Measurements from ENCODE around the gene MYEF2. TPM values are rescaled to one million over a fixed set of nuclear protein-coding genes. Genes with fewer than 3 reads are reported as not detected.

The MYEF2 gene
- total RNA-seq, 1 experiment from 2014 or later, result 112 TPM

- H3K9me3 ChIP-seq (ENCODE audit: low read depth, low read length, poor library complexity, severe bottlenecking), result no peaks in the 10 kb centered on the region
- ChIA-PET POLR2A (ENCODE audit: low non-redundant PET) (no interaction called here), CTCF (no interaction called here)
- no peak overlapping the region for H3K4me3 ChIP-seq (ENCODE audit: low read depth, low read length, poor library complexity, severe bottlenecking)
- TF ChIP-seq CTCF (conservative IDR thresholded peaks at IDR 0.05; ENCODE audit: low read depth, low read length), result no peak
- H3K27ac ChIP-seq (ENCODE audit: low read depth, low read length, poor library complexity, severe bottlenecking), result no peak overlapping the region
- DNase-seq (ENCODE audit: low spot score), result no peak
- intact Hi-C loops (cut with micrococcal nuclease; ENCODE audit: unreplicated experiment), result no loop called here
- H3K4me1 ChIP-seq (ENCODE audit: insufficient read depth, low read length, poor library complexity, severe bottlenecking), result no peaks in the 10 kb centered on the region
- H3K27me3 ChIP-seq (replicated peaks; ENCODE audit: insufficient read depth, low read depth, low read length, poor library complexity), result no peaks in the 10 kb centered on the region
- no TSS peak for BruUV-seq (replicated peaks)
- peaks cover 25% of the 10 kb centered on the region for H3K36me3 ChIP-seq (ENCODE audit: insufficient read depth, low read length, poor library complexity, severe bottlenecking)
Observed at GRCh38 chr15:48143856-48144255, 34.2 kb downstream of the MYEF2 start.

- POLR2A ChIA-PET (ENCODE audit: low non-redundant PET), result no interaction called here
Observed at GRCh38 chr15:48132874-48133273, 45.2 kb downstream of the MYEF2 start.

GRCh38 chr15:48131324-48131723 is 46.8 kb downstream of the MYEF2 start:
- DNase-seq (ENCODE audit: low spot score), result no peak
- Histone ChIP-seq H3K4me3 (ENCODE audit: low read depth, low read length, poor library complexity, severe bottlenecking) (no peak overlapping the region), H3K27ac (ENCODE audit: low read depth, low read length, poor library complexity, severe bottlenecking) (no peak overlapping the region), H3K36me3 (ENCODE audit: insufficient read depth, low read length, poor library complexity, severe bottlenecking) (no peaks in the 10 kb centered on the region), H3K4me1 (ENCODE audit: insufficient read depth, low read length, poor library complexity, severe bottlenecking) (no peaks in the 10 kb centered on the region), H3K27me3 (replicated peaks; ENCODE audit: insufficient read depth, low read depth, low read length, poor library complexity) (no peaks in the 10 kb centered on the region), H3K9me3 (ENCODE audit: low read depth, low read length, poor library complexity, severe bottlenecking) (no peaks in the 10 kb centered on the region)
- ChIA-PET POLR2A (ENCODE audit: low non-redundant PET) (no interaction called here), CTCF (no interaction called here)
- TF ChIP-seq EZH2 (IDR thresholded peaks at IDR 0.05; ENCODE audit: borderline replicate concordance, low read depth, low read length, poor library complexity, severe bottlenecking), result no peak
- TF ChIP-seq CTCF (conservative IDR thresholded peaks at IDR 0.05; ENCODE audit: low read depth, low read length), result no peak
- no TSS peak for BruUV-seq (replicated peaks)
- intact Hi-C loops (cut with micrococcal nuclease; ENCODE audit: unreplicated experiment), result no loop called here

More at GRCh38 chr15:48132874-48133273, 45.2 kb downstream of the MYEF2 start:
- intact Hi-C loops (cut with micrococcal nuclease; ENCODE audit: unreplicated experiment), result no loop called here
- no peaks in the 10 kb centered on the region for H3K4me1 ChIP-seq (ENCODE audit: insufficient read depth, low read length, poor library complexity, severe bottlenecking)
- no peaks in the 10 kb centered on the region for H3K36me3 ChIP-seq (ENCODE audit: insufficient read depth, low read length, poor library complexity, severe bottlenecking)
- no peaks in the 10 kb centered on the region for H3K27me3 ChIP-seq (replicated peaks; ENCODE audit: insufficient read depth, low read depth, low read length, poor library complexity)
- H3K27ac ChIP-seq (ENCODE audit: low read depth, low read length, poor library complexity, severe bottlenecking), result no peak overlapping the region
- TF ChIP-seq CTCF (conservative IDR thresholded peaks at IDR 0.05; ENCODE audit: low read depth, low read length), result no peak
- no peak for TF ChIP-seq EZH2 (IDR thresholded peaks at IDR 0.05; ENCODE audit: borderline replicate concordance, low read depth, low read length, poor library complexity, severe bottlenecking)
- no peaks in the 10 kb centered on the region for H3K9me3 ChIP-seq (ENCODE audit: low read depth, low read length, poor library complexity, severe bottlenecking)
- no peak overlapping the region for H3K4me3 ChIP-seq (ENCODE audit: low read depth, low read length, poor library complexity, severe bottlenecking)
- CTCF ChIA-PET, result no interaction called here
- BruUV-seq (replicated peaks), result no TSS peak
- no peak for DNase-seq (ENCODE audit: low spot score)
